ENCODE results near the gene PTPRN2. TPM values are rescaled to one million over a fixed set of nuclear protein-coding genes. Genes with fewer than 3 reads are reported as not detected.

PTPRN2 gene
- total and polyA plus RNA-seq, 2 of the 13 experiments (the other 11 are each of a cell fraction or from before 2014, with no cell fraction given) = 2.5 to 24.2 TPM

GRCh38 chr7:158581440-158582088 lies 6.1 kb downstream of the PTPRN2 start (continued):
- TF ChIP-seq TBX2 (CRISPR knock-in tag; IDR thresholded peaks at IDR 0.05; ENCODE audit: borderline replicate concordance) = peak; percentile 83
- TF ChIP-seq HDAC1 (CRISPR knock-in tag; IDR thresholded peaks at IDR 0.05) = peak; percentile 82
- TF ChIP-seq MAX (IDR thresholded peaks at IDR 0.05) = peak; percentile 60; the same call in 1 of the 2 replicates
- 0 out of 2 replicates have a peak, but pooled peaks have one; percentile 23 for TF ChIP-seq ZNF792 (CRISPR knock-in tag; IDR thresholded peaks at IDR 0.05)
- TF ChIP-seq ZMAT3 (CRISPR knock-in tag; conservative IDR thresholded peaks at IDR 0.05) = peak; percentile 71; the same call in 1 of the 2 replicates
- peak in 1 of 2 experiments; percentile 43; a peak in 1 of 4 replicates for TF ChIP-seq POLR2A (IDR thresholded peaks at IDR 0.05; ENCODE audit: insufficient read depth in 1 of 2, low read depth in 2 of 2, low read length in 2 of 2)
- no peak for TF ChIP-seq SMAD9 (CRISPR knock-in tag; IDR thresholded peaks at IDR 0.05)
- no peak for TF ChIP-seq IRF1 (CRISPR knock-in tag; IDR thresholded peaks at IDR 0.05; ENCODE audit: low read depth)
- no peak for TF ChIP-seq PRPF4 (IDR thresholded peaks at IDR 0.05; ENCODE audit: low read depth, low read length, poor library complexity, severe bottlenecking)
- peak; percentile 35; the same call in 1 of the 2 replicates for TF ChIP-seq DRAP1 (CRISPR knock-in tag; IDR thresholded peaks at IDR 0.05)
- 0 out of 2 replicates have a peak, but pooled peaks have one; percentile 56 for TF ChIP-seq ZNF670 (CRISPR knock-in tag; IDR thresholded peaks at IDR 0.05; ENCODE audit: borderline replicate concordance)
- TF ChIP-seq CSRNP1 (CRISPR knock-in tag; IDR thresholded peaks at IDR 0.05) = no peak
- no peak for TF ChIP-seq SNRNP70 (IDR thresholded peaks at IDR 0.05; ENCODE audit: low read depth, low read length)
- TF ChIP-seq THYN1 (CRISPR knock-in tag; IDR thresholded peaks at IDR 0.05; ENCODE audit: borderline replicate concordance, low read depth) = no peak
- 0 out of 2 replicates have a peak, but pooled peaks have one; percentile 21 for TF ChIP-seq SMAD3 (CRISPR knock-in tag; IDR thresholded peaks at IDR 0.05)
- TF ChIP-seq THAP11 (CRISPR knock-in tag; IDR thresholded peaks at IDR 0.05) = peak; percentile 21; the same call in 1 of the 2 replicates
- peak; percentile 11; the same call in 1 of the 2 replicates for TF ChIP-seq ZBTB25 (CRISPR knock-in tag; IDR thresholded peaks at IDR 0.05)
- peak; percentile 84 for TF ChIP-seq ARNTL (CRISPR knock-in tag; IDR thresholded peaks at IDR 0.05)
- 0 out of 2 replicates have a peak, but pooled peaks have one; percentile 28 for TF ChIP-seq HNF1B (CRISPR knock-in tag; IDR thresholded peaks at IDR 0.05)
- TF ChIP-seq ZNF7 (CRISPR knock-in tag; IDR thresholded peaks at IDR 0.05) = no peak
- TF ChIP-seq ZBTB34 (CRISPR knock-in tag; IDR thresholded peaks at IDR 0.05) = no peak
